Activated naive CD8-positive, alpha-beta T cell treated with anti-CD3 and anti-CD28 coated beads for 36 hours (primary cell): ENCODE measurements around the gene IL1RAPL2. TPM values are rescaled to one million over a fixed set of nuclear protein-coding genes. Genes with fewer than 3 reads are reported as not detected.
"Not testable (repeated sequence)": the region's sequence is repeated elsewhere in the genome, so short reads cannot be mapped to it uniquely, and the experiment has no call there.

Source experiments
- DNase-seq: peaks from one replicate; pipeline ENCODE4 v3.0.0; 2021
- H3K27ac Mint-ChIP-seq: one replicate; pipeline ENCODE4 v1.8.0; 2022; ENCODE audit warnings: mild to moderate bottlenecking, moderate library complexity, mixed read lengths
- H3K27me3 Mint-ChIP-seq: one replicate; pipeline ENCODE4 v1.8.0; 2022; ENCODE audit warnings: mild to moderate bottlenecking, mixed read lengths
- H3K36me3 Mint-ChIP-seq: one replicate; pipeline ENCODE4 v1.8.0; 2021; ENCODE audit warnings: mild to moderate bottlenecking, mixed read lengths
- H3K4me1 Mint-ChIP-seq: one replicate; pipeline ENCODE4 v1.8.0; 2021; ENCODE audit warnings: mixed read lengths
- H3K4me3 Mint-ChIP-seq: one replicate; pipeline ENCODE4 v1.8.0; 2022; ENCODE audit warnings: mild to moderate bottlenecking, moderate library complexity, mixed read lengths
- H3K9me3 Mint-ChIP-seq: one replicate; pipeline ENCODE4 v1.8.0; 2022; ENCODE audit warnings: mixed read lengths
- total RNA-seq, 2 experiments: library from RNA; stranded (reverse); gene quantifications; one replicate each; pipeline ENCODE4 v1.2.3, GENCODE V29; 2021

IL1RAPL2 gene
- total RNA-seq, 2 experiments from 2014 or later: not detected

- no peak overlapping the region for H3K27ac Mint-ChIP-seq
- H3K4me1 Mint-ChIP-seq: no peaks in the 10 kb centered on the region
- no peak for DNase-seq
- H3K9me3 Mint-ChIP-seq: no peaks in the 10 kb centered on the region
- no peaks in the 10 kb centered on the region for H3K36me3 Mint-ChIP-seq
- H3K4me3 Mint-ChIP-seq: no peak overlapping the region
- no peaks in the 10 kb centered on the region for H3K27me3 Mint-ChIP-seq
These were observed 535.4 kb downstream of the IL1RAPL2 start for GRCh38 chrX:105101378-105101777.

DNA sequence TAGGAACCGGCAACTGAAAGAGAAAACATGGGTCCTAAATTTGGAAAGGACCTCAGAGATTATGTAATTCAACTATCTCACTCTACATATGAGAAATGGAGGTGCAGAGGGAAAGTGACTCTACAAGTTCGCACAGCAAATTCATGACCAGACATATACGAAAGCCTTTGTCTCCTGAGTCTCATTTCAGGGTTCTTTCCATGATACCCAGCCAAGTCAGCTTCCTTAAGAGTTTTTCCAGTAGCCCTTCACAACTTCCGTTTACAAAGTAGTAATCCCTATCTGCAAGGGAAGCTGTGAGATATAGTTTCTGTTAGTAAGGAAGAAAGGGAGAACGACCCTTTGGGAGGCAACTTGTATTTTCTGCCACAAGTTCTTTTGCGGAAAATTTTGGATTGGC is 543.9 kb downstream of the IL1RAPL2 start:
- Mint-ChIP-seq H3K4me1 (no peaks in the 10 kb centered on the region), H3K4me3 (no peak overlapping the region), H3K9me3 (no peaks in the 10 kb centered on the region), H3K36me3 (no peaks in the 10 kb centered on the region), H3K27ac (no peak overlapping the region), H3K27me3 (no peaks in the 10 kb centered on the region)
- DNase-seq: no peak

- Mint-ChIP-seq H3K4me1 (no peaks in the 10 kb centered on the region), H3K9me3 (no peaks in the 10 kb centered on the region), H3K36me3 (no peaks in the 10 kb centered on the region), H3K27me3 (no peaks in the 10 kb centered on the region), H3K4me3 (no peak overlapping the region), H3K27ac (no peak overlapping the region)
- no peak for DNase-seq
These were observed 548.6 kb downstream of the IL1RAPL2 start for GRCh38 chrX:105114554-105115130.

DNA sequence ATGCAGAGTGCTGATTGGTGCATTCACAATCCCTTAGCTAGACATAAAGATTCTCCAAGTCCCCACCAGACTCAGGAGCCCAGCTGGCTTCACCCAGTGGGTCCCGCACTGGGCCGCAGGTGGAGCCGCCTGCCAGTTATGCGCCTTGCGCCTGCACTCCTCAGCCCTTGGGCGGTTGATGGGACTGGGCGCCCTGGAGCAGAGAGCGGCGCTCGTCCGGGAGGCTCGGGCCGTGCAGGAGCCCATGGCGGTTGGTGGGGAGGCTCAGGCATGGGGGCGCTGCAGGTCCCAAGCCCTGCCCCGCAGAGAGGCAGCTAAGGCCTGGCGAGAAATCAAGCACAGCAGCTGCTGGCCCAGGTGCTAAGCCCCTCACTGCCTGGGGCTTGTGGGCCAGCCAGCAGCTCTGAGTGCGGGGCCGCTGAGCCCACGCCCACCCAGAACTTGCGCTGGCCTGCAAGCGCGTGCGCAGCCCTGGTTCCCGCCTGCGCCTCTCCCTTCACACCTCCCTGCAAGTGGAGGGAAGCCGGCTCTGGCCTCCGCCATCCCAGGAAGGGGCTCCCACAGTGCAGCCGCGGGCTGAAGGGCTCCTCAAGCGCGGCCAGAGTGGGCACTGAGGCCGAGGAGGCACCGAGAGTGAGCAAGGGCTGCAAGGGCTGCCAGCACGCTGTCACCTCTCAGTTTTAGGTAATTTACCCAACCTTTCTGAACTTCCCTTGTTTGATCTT is 549.8 kb downstream of the IL1RAPL2 start:
- not testable (repeated sequence) for H3K9me3 Mint-ChIP-seq, DNase-seq, H3K27ac Mint-ChIP-seq, H3K36me3 Mint-ChIP-seq, H3K4me1 Mint-ChIP-seq, H3K27me3 Mint-ChIP-seq, H3K4me3 Mint-ChIP-seq

DNA sequence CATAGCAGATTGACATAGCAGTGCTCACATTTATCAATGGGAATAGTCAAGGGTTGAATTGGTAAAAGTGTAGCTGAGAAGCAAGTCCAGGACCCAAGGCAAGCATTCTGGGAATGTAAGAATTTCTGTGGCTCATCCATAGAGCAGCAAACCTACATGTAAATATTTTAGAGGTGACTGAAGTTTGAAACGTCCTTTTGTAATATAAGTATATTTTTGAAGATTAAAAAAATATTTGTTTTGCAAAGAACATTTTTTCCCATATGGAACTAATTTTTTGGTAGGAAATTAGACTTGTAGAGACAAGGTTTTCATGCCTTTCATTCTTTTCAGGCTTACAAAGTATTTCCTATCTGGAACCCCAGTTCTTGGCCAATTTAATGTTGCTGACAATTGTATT is 550.5 kb downstream of the IL1RAPL2 start:
- H3K4me3 Mint-ChIP-seq: no peak overlapping the region
- H3K4me1 Mint-ChIP-seq: no peaks in the 10 kb centered on the region
- DNase-seq: no peak
- H3K27ac Mint-ChIP-seq: no peak overlapping the region
- no peaks in the 10 kb centered on the region for H3K9me3 Mint-ChIP-seq
- H3K36me3 Mint-ChIP-seq: no peaks in the 10 kb centered on the region
- H3K27me3 Mint-ChIP-seq: no peaks in the 10 kb centered on the region

GRCh38 chrX:105117621-105118020 is 551.6 kb downstream of the IL1RAPL2 start:
- H3K4me3 Mint-ChIP-seq: no peak overlapping the region
- H3K4me1 Mint-ChIP-seq: no peaks in the 10 kb centered on the region
- no peaks in the 10 kb centered on the region for H3K9me3 Mint-ChIP-seq

DNA sequence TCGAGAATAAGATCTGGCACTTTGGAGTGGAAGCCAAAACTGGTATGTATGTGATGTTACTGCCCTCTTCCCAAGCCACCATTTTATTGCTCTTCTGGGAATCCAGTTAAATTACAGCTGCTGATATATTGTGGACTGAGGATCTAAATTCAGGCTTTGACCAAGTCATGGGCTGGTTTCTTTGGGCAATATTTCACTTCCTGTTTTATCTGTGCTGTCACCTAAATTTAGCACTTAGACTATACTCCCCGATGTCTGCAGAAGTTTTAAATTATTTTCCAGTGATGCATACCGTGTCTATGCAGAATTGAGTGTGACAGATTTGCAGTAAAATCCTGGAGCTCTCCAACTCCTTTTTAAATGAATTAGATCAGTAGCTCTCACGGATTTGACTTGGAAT is 554.5 kb downstream of the IL1RAPL2 start:
- DNase-seq: no peak
- Mint-ChIP-seq H3K27me3 (no peaks in the 10 kb centered on the region), H3K4me3 (no peak overlapping the region), H3K36me3 (no peaks in the 10 kb centered on the region), H3K4me1 (no peaks in the 10 kb centered on the region), H3K27ac (no peak overlapping the region), H3K9me3 (no peaks in the 10 kb centered on the region)

More at GRCh38 chrX:105117621-105118020, 551.6 kb downstream of the IL1RAPL2 start:
- no peak for DNase-seq
- Mint-ChIP-seq H3K27ac (no peak overlapping the region), H3K27me3 (no peaks in the 10 kb centered on the region), H3K36me3 (no peaks in the 10 kb centered on the region)

GRCh38 chrX:105121186-105121585 is 555.2 kb downstream of the IL1RAPL2 start:
- H3K27ac Mint-ChIP-seq: no peak overlapping the region
- H3K4me1 Mint-ChIP-seq: no peaks in the 10 kb centered on the region
- no peaks in the 10 kb centered on the region for H3K9me3 Mint-ChIP-seq

GRCh38 chrX:105126201-105126600 is 560.2 kb downstream of the IL1RAPL2 start:
- Mint-ChIP-seq H3K27ac (no peak overlapping the region), H3K4me1 (no peaks in the 10 kb centered on the region), H3K9me3 (no peaks in the 10 kb centered on the region), H3K4me3 (no peak overlapping the region), H3K36me3 (no peaks in the 10 kb centered on the region), H3K27me3 (no peaks in the 10 kb centered on the region)
- no peak for DNase-seq

More at GRCh38 chrX:105121186-105121585, 555.2 kb downstream of the IL1RAPL2 start:
- no peak for DNase-seq
- no peaks in the 10 kb centered on the region for H3K36me3 Mint-ChIP-seq
- no peak overlapping the region for H3K4me3 Mint-ChIP-seq
- no peaks in the 10 kb centered on the region for H3K27me3 Mint-ChIP-seq

GRCh38 chrX:105134273-105134672 is 568.3 kb downstream of the IL1RAPL2 start:
- no peak overlapping the region for H3K4me3 Mint-ChIP-seq

GRCh38 chrX:105136786-105137185 is 570.8 kb downstream of the IL1RAPL2 start:
- Mint-ChIP-seq H3K27me3 (no peaks in the 10 kb centered on the region), H3K4me1 (no peaks in the 10 kb centered on the region), H3K9me3 (no peaks in the 10 kb centered on the region), H3K4me3 (no peak overlapping the region), H3K27ac (no peak overlapping the region), H3K36me3 (no peaks in the 10 kb centered on the region)
- no peak for DNase-seq

More at GRCh38 chrX:105134273-105134672, 568.3 kb downstream of the IL1RAPL2 start:
- DNase-seq: no peak
- Mint-ChIP-seq H3K4me1 (no peaks in the 10 kb centered on the region), H3K36me3 (no peaks in the 10 kb centered on the region), H3K27ac (no peak overlapping the region), H3K9me3 (no peaks in the 10 kb centered on the region), H3K27me3 (no peaks in the 10 kb centered on the region)

- H3K9me3 Mint-ChIP-seq: no peaks in the 10 kb centered on the region
- no peaks in the 10 kb centered on the region for H3K27me3 Mint-ChIP-seq
- no peaks in the 10 kb centered on the region for H3K36me3 Mint-ChIP-seq
- no peak overlapping the region for H3K4me3 Mint-ChIP-seq
- H3K4me1 Mint-ChIP-seq: no peaks in the 10 kb centered on the region
- no peak for DNase-seq
- H3K27ac Mint-ChIP-seq: no peak overlapping the region
These were observed 584.0 kb downstream of the IL1RAPL2 start for GRCh38 chrX:105150036-105150435.

DNA sequence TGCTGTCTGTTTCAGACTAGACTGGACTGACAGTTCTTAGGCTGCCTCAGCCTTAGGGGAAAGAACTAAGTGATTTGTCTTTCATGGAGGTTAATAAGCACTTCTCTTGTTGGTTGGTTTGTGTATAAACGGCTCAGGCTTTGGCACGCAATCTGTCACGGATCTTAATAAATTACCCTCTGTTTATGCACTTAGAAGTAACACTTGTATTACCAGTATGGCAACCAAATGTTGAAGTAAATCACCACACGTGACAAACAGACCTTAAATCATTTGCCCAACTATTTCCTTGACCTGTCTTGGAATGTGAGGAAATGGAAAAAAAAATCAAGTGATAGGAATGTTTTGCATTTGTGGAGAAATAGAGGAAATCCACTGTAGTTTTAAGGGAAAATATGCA is 584.6 kb downstream of the IL1RAPL2 start:
- H3K4me3 Mint-ChIP-seq: no peak overlapping the region
- no peak for DNase-seq
- no peaks in the 10 kb centered on the region for H3K27me3 Mint-ChIP-seq
- no peak overlapping the region for H3K27ac Mint-ChIP-seq
- H3K4me1 Mint-ChIP-seq: no peaks in the 10 kb centered on the region
- no peaks in the 10 kb centered on the region for H3K36me3 Mint-ChIP-seq
- H3K9me3 Mint-ChIP-seq: no peaks in the 10 kb centered on the region

DNA sequence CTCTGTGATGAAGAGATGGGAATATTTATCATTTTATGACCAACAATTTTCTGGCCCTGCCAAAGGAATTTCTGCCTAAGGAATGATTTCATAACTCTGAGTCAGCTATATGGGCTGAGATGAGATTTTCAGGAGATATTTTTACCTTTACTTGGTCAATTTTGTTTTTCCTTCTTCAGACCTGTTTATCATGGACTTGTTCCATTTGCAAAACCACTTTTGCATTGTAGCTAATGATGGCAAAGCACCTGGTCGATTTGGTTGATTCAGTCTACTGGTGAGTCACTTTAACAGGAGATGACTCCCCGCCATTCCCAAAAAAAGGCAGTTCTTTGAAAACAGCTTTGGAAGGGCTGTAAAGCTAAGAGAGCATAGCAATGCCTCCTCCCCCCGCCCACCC is 601.2 kb downstream of the IL1RAPL2 start:
- Mint-ChIP-seq H3K27ac (no peak overlapping the region), H3K4me1 (no peaks in the 10 kb centered on the region), H3K27me3 (no peaks in the 10 kb centered on the region), H3K36me3 (no peaks in the 10 kb centered on the region), H3K9me3 (no peaks in the 10 kb centered on the region), H3K4me3 (no peak overlapping the region)
- DNase-seq: no peak

DNA sequence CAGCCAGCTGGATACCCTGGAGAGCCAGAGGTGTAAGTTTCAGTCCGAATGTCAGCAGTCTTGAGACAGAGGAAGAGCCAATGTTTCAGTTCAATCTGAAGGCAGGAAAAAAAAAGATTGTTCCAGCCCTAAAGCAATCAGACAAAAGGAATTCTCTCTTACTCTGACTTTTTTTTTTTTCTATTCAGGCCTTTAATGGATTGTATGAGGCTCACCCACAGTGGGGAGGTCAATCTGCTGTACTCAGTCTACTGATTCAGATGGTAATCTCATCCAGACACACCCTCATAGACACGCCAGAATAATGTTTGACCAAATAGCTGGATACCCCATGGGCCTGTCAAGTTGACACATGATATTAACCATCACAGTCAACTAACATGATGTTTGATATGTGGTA is 602.6 kb downstream of the IL1RAPL2 start:
- Mint-ChIP-seq H3K27me3 (no peaks in the 10 kb centered on the region), H3K4me3 (no peak overlapping the region), H3K4me1 (no peaks in the 10 kb centered on the region), H3K36me3 (no peaks in the 10 kb centered on the region), H3K27ac (no peak overlapping the region), H3K9me3 (no peaks in the 10 kb centered on the region)
- no peak for DNase-seq

DNA sequence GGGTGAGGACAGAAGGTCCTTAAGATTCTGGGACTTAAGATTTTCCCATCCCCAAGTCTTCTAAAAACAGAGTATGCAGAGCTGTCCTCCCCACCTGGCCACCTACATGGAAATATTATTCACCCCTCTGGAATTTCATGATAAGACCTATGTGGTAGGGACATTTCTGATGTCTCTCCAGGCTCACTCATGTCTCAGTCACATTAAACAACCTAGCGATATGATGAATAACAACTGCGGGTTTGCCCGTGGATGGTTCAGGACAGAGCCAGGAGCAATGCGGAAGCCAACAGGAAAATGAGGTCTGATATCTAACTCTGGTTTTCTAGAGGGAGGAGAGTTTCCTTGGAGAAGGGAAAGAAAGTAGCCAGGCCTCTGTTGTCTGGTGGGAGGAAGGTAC is 607.1 kb downstream of the IL1RAPL2 start:
- Mint-ChIP-seq H3K36me3 (no peaks in the 10 kb centered on the region), H3K9me3 (no peaks in the 10 kb centered on the region), H3K4me1 (no peaks in the 10 kb centered on the region)

More for the DNA sequence above, 607.1 kb downstream of the IL1RAPL2 start:
- DNase-seq: no peak
- Mint-ChIP-seq H3K27me3 (no peaks in the 10 kb centered on the region), H3K4me3 (no peak overlapping the region), H3K27ac (no peak overlapping the region)
